ENCODE results near the gene BRD7. TPM values are rescaled to one million over a fixed set of nuclear protein-coding genes. Genes with fewer than 3 reads are reported as not detected.

BRD7 gene
- total RNA-seq, 2 experiments from 2014 or later, result 102 to 105 TPM

DNA sequence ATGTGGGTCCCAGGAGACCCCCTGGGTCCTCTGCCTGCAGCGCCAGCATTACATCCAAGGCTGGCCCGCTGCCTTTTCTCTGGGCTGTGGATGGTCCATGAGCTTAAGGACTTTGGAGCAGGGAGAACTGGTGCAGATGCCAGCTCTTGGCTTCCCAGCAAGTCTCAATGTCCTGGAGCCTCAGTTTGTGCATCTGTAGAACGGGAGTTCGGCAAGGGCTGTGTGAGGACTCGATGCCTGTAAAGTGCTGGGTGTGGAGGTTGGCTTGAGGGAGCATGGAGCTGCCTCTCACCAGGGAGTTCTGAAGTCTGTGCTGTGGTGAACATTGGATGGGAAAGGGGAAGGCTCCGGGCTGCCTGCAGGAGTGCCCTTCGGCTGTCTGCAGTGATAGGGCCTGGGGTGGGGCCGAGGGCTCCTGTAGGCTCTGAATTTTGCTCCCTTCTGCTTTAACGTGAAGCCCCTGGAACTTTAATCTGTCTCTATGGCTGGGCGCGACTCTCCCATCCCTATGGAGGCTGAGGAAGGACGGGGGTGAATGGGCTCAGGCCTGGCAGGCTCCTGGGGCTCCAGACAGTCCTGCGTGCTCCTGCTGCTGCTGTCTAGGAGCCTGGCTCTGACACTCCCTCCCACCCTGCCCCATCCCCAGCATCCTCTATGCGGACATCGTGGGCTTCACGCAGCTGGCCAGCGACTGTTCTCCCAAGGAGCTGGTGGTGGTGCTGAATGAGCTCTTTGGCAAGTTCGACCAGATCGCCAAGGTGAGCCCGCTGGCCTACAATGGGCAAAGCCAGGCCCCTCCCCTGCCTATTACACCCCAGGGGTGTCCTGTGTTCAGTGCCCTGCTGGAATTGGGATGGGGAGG, 74.6 kb downstream of the BRD7 start:
- no peaks in the 10 kb centered on the region for H3K27me3 Mint-ChIP-seq
- H3K4me3 Mint-ChIP-seq, result no peak overlapping the region
- H3K36me3 Mint-ChIP-seq (ENCODE audit: low read depth), result peaks cover 47% of the 10 kb centered on the region
- CTCF ChIA-PET, result interaction anchor here (1.6 to 1.7 kb wide), 2 partner anchors 32 to 41 kb away, joined by 4 read pairs; no protein-coding TSS in a partner anchor
- no peak overlapping the region for H3K27ac Mint-ChIP-seq
- no peak for DNase-seq
- H3K4me1 Mint-ChIP-seq, result peaks cover 10% of the 10 kb centered on the region
- H3K9me3 Mint-ChIP-seq, result no peaks in the 10 kb centered on the region
- POLR2A ChIA-PET, result no interaction called here

DNA sequence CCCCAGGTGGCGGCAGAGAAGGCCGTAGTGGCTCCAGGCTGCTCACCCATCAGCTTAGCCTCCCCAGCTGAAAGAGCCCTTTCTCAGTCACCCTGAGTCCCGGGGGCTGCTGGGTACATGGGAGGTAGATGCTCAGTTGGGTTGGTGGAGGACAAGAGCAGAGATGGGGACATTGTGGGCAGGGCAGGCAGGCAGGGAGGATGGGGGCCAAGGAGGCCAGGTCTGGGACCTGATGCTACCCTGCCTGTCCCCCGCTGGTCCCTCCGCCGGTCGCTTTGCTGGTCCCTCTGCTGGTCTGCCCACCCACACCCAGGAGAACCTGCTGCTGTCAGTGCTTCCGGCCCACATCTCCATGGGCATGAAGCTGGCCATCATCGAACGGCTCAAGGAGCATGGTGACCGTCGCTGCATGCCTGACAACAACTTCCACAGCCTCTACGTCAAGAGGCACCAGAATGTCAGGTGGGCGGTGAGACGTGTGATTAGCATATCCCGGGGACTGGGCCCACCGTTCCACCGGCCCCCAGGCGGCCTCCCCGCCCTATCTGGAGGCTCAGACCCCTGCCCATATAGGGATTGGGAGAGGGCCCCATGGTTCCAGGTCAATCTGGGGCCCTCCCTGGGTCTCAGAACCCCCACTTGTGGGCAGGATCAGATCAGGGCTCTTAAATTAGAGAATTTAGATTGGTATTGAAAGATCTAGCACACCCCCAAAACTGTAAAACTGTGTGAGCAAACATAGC, 75.6 kb downstream of the BRD7 start:
- ChIA-PET CTCF (interaction anchor here (1.2 kb wide), 1 partner anchor 21 kb away, joined by 3 read pairs; no protein-coding TSS in a partner anchor), POLR2A (no interaction called here)
- Mint-ChIP-seq H3K27ac (no peak overlapping the region), H3K9me3 (no peaks in the 10 kb centered on the region), H3K27me3 (no peaks in the 10 kb centered on the region), H3K4me1 (peaks cover 14% of the 10 kb centered on the region), H3K4me3 (no peak overlapping the region), H3K36me3 (ENCODE audit: low read depth) (peaks cover 52% of the 10 kb centered on the region)
- no peak for DNase-seq

DNA sequence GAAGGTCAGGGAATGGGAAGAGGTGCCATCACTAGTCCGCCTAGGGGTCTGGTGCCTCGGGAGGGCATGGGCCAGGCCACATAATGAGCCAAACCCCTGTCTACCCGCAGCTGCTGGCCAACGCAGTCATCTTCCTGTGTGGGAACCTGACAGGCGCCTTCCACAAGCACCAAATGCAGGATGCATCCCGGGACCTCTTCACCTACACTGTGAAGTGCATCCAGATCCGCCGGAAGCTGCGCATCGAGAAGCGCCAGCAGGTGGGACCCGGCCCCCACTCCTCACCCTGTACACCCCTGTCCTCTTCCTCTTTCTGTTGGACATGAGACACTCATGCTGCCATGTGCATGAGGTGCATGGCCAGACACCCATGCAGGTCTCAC, 76.2 kb downstream of the BRD7 start:
- Mint-ChIP-seq H3K27ac (no peak overlapping the region), H3K4me3 (no peak overlapping the region), H3K9me3 (no peaks in the 10 kb centered on the region), H3K36me3 (ENCODE audit: low read depth) (peaks cover 54% of the 10 kb centered on the region), H3K4me1 (peaks cover 14% of the 10 kb centered on the region), H3K27me3 (no peaks in the 10 kb centered on the region)
- POLR2A ChIA-PET, result no interaction called here
- no peak for DNase-seq
- CTCF ChIA-PET, result interaction anchor here (1.2 kb wide), 1 partner anchor 22 kb away, joined by 3 read pairs; no protein-coding TSS in a partner anchor

DNA sequence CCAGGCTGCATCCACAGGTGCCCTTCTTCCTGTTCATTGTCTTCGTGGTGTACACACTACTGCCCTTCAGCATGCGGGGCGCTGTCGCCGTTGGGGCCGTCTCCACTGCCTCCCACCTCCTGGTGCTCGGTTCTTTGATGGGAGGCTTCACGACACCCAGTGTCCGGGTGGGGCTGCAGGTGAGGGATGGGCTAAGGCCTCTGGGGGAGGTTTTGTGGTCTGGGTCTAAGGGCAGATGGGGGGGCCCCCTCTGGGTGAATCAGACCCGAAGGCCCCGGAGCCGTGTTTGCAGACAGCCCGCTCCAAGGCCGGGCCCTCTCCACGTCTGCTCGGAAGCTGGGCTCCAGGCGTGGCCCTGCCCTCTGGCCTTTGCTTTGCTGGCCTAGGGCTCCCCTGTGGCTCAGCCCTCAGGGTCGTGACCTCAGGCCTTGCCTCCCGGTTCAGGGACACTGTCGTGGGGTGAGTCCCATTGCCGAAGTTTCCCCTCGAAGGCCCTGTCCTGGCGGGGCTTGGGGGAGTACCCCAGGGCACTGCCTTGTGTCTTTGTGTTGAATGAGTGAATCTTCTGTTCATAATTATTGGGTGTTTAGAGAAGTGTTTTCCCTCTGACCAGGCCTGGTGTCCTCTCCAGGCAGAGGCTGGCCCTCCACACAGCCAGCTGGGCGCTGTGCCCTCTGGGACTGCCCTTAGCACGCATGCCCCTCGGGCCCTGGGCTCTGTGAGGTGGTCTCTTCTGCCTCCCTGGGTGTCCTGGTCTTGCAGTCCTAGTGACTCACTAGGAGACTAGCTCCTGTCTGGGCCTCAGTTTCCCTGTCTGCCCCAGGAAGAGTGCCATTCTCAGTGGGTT, 76.8 kb downstream of the BRD7 start:
- CTCF ChIA-PET, result interaction anchor here (1.2 kb wide), 1 partner anchor 22 kb away, joined by 3 read pairs; no protein-coding TSS in a partner anchor

DNA sequence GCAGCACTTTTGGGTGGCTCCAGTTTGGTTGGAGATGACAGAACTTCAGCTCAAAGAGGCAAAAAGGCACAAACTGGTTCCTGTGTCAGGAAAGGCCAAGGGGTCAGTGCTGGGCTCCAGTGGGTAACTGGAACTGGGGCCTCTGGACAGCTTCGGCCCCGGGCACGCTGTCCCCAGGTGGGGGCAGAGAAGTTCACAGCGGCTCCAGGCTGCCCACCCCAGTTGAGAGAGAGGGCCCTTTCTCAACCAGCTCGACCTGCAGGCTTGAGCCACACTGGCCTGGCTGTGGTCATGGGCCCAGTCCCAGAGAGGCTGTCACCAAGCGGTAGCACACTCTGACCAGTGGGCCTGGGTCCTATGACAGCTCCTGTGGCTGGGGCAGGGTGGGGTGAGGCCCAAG, 77.9 kb downstream of the BRD7 start:
- Mint-ChIP-seq H3K27me3 (no peaks in the 10 kb centered on the region), H3K4me3 (no peak overlapping the region), H3K36me3 (ENCODE audit: low read depth) (peaks cover 56% of the 10 kb centered on the region), H3K4me1 (peaks cover 19% of the 10 kb centered on the region), H3K9me3 (no peaks in the 10 kb centered on the region), H3K27ac (peak overlapping the region; percentile 36)
- ChIA-PET CTCF (interaction anchor here (1.2 kb wide), 1 partner anchor 8 kb away, joined by 3 read pairs; no protein-coding TSS in a partner anchor), POLR2A (no interaction called here)
- DNase-seq, result no peak

More for the DNA sequence above, 76.8 kb downstream of the BRD7 start:
- Mint-ChIP-seq H3K4me1 (peaks cover 14% of the 10 kb centered on the region), H3K4me3 (no peak overlapping the region), H3K36me3 (ENCODE audit: low read depth) (peaks cover 55% of the 10 kb centered on the region), H3K27ac (no peak overlapping the region), H3K9me3 (no peaks in the 10 kb centered on the region), H3K27me3 (no peaks in the 10 kb centered on the region)
- no peak for DNase-seq
- POLR2A ChIA-PET, result no interaction called here

DNA sequence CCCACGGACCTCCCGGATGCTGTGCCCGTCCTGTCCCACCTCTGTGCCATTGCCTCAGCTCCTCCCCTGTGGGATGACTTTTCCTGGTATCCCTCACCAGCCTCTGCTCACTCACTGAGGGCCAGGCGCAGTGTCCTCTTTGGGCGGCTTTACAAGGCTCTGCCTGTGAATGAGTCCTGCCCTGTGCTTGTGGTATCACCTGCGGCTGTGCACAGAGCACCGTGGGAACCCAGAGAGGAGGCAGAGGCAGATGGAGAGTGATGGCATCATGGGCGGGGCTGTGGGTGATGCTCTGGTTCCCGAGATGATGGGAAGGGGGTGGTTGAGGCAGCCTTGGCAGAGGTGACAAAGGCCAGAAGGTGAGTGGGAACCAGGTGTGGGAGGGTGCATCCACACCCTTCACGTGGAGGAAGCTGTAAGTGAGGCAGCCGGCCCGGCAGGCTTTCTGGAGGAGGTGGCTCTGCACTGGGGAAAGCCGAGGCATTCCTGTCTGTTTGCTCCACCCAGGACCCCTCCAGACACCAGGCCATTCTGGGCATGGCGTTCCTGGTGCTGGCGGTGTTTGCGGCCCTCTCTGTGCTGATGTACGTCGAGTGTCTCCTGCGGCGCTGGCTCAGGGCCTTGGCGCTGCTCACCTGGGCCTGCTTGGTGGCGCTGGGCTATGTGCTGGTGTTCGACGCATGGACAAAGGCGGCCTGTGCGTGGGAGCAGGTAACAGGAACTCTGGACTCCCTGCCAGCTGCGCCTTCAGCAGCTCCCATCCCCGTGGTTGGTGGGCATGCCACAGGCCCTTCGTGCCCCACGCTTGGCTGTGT, 78.6 kb downstream of the BRD7 start:
- DNase-seq, result no peak
- POLR2A ChIA-PET, result no interaction called here
- Mint-ChIP-seq H3K27me3 (no peaks in the 10 kb centered on the region), H3K36me3 (ENCODE audit: low read depth) (peaks cover 54% of the 10 kb centered on the region), H3K4me3 (no peak overlapping the region), H3K9me3 (no peaks in the 10 kb centered on the region), H3K4me1 (peaks cover 18% of the 10 kb centered on the region), H3K27ac (peak overlapping the region; percentile 36)
- CTCF ChIA-PET, result interaction anchor here (0.9 to 1.2 kb wide), 2 partner anchors 9 to 24 kb away, joined by 3 read pairs; no protein-coding TSS in a partner anchor

DNA sequence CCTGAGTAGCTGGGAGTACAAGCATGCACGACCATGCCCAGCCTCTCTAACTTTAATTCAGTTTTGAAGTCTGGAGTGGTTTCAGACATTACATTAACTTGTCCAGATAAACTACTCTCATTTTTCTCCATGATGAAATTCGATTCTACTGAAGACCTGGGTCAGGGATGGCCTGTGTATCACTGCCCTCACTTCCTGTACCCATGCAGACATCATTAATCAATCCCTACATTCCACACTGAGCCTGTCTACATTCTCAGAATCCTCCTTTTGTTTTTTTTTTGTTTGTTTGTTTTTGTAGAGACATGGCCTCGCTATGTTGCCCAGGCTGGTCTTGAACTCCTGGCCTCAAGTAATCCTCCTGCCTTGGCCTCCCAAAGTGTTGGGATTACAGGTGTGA, 79.9 kb downstream of the BRD7 start:
- H3K4me3 Mint-ChIP-seq, result no peak overlapping the region
- CTCF ChIA-PET, result interaction anchor here (3.0 kb wide), 1 partner anchor 14 kb away, joined by 9 read pairs; no protein-coding TSS in a partner anchor
- H3K27ac Mint-ChIP-seq, result no peak overlapping the region
- H3K4me1 Mint-ChIP-seq, result peaks cover 28% of the 10 kb centered on the region
- peaks cover 55% of the 10 kb centered on the region for H3K36me3 Mint-ChIP-seq (ENCODE audit: low read depth)
- DNase-seq, result no peak
- no peaks in the 10 kb centered on the region for H3K27me3 Mint-ChIP-seq
- POLR2A ChIA-PET, result interaction anchor here (0.6 kb wide), 1 partner anchor 21 kb away, joined by 3 read pairs; no protein-coding TSS in a partner anchor
- H3K9me3 Mint-ChIP-seq, result no peaks in the 10 kb centered on the region

DNA sequence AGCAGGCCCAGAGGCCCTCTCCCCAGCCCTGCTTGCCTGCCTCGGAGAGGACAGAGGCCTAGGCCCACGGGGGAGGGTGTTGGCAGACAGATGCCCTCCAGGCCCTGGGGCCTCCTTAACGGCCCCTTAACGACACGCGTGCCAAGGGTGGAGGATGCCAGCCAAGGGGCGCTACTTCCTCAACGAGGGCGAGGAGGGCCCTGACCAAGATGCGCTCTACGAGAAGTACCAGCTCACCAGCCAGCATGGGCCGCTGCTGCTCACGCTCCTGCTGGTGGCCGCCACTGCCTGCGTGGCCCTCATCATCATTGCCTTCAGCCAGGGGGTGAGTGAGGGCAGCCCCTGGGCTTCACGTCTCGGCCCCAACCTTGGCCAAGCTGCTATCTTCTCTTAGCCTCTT, 80.8 kb downstream of the BRD7 start:
- Mint-ChIP-seq H3K27ac (no peak overlapping the region), H3K36me3 (ENCODE audit: low read depth) (peaks cover 48% of the 10 kb centered on the region), H3K4me3 (no peak overlapping the region), H3K4me1 (peaks cover 36% of the 10 kb centered on the region), H3K9me3 (no peaks in the 10 kb centered on the region), H3K27me3 (no peaks in the 10 kb centered on the region)
- POLR2A ChIA-PET, result no interaction called here
- DNase-seq, result no peak
- CTCF ChIA-PET, result interaction anchor here (0.8 to 3.0 kb wide), 5 partner anchors 7 to 352 kb away, joined by 3 to 9 read pairs (median 3); no protein-coding TSS in a partner anchor

DNA sequence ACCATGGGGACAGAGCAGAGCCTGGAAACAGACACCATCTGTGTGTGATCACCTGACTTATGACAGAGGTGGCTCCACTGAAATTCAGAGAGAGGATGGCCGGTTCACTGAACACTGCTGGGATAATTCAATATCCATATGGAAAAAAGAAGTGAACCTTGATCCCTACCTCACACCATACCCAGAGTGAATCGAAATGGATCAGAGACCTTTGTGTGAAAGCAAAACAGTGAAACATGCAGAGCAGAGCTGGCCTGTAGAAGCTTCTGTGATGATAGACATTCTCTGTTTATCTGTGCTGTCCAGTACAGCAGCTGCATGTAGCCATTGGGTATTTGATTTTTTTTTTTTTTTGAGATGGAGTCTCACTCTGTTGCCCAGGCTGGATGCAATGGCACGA, 82.1 kb downstream of the BRD7 start:
- Mint-ChIP-seq H3K4me1 (peaks cover 50% of the 10 kb centered on the region), H3K36me3 (ENCODE audit: low read depth) (peaks cover 44% of the 10 kb centered on the region), H3K4me3 (no peak overlapping the region), H3K9me3 (no peaks in the 10 kb centered on the region), H3K27ac (no peak overlapping the region), H3K27me3 (no peaks in the 10 kb centered on the region)
- ChIA-PET POLR2A (no interaction called here), CTCF (interaction anchor here (1.0 to 3.0 kb wide), 4 partner anchors 9 to 55 kb away, joined by 3 to 9 read pairs (median 3); no protein-coding TSS in a partner anchor)
- DNase-seq, result no peak

DNA sequence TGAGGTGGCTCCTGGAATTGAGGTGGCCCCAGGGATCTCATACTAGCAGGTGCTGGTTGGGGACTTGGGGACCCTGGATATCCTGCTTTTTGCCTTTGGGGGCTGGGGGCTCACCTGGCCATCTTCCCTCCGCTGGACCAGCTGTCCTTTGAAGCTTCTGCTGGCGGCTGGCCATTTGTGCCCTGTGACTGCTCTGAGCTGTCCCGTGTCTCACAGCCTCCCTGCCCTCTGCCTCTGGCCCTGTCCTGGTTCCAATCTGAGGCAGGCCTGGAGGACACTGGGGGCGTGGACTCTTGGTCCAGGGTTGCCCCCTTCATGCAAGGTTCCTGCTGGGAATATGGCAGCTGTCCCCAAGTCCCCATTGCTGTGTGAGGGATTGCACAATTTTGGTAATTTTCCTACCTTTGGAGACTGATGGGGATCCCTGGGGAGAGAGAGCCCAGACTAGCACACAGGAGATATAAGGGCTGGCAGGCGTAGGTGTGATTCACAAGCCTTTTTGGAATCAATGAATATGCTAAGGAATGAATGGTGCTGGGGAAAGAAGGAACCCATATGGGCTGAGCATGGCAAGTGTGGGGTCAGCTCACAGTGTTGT, 83.3 kb downstream of the BRD7 start:
- no peaks in the 10 kb centered on the region for H3K9me3 Mint-ChIP-seq
- H3K27ac Mint-ChIP-seq, result peak overlapping the region; percentile 19
- ChIA-PET POLR2A (interaction anchor here (0.6 to 0.9 kb wide), 2 partner anchors 11 to 158 kb away, joined by 3 read pairs; no protein-coding TSS in a partner anchor), CTCF (interaction anchor here (1.0 to 1.6 kb wide), 6 partner anchors 10 to 521 kb away, joined by 3 to 4 read pairs (median 3); no protein-coding TSS in a partner anchor)
- peaks cover 62% of the 10 kb centered on the region for H3K4me1 Mint-ChIP-seq
- H3K4me3 Mint-ChIP-seq, result no peak overlapping the region
- no peak for DNase-seq
- no peaks in the 10 kb centered on the region for H3K27me3 Mint-ChIP-seq
- H3K36me3 Mint-ChIP-seq (ENCODE audit: low read depth), result peaks cover 45% of the 10 kb centered on the region
